MM.1S (cell line): Measurements from ENCODE around the gene P2RY4.
"Not testable (repeated sequence)": the region's sequence is repeated elsewhere in the genome, so short reads cannot be mapped to it uniquely, and the experiment has no call there.

Experiments
- DNase-seq: peaks from one replicate; pipeline ENCODE4 v3.0.0-alpha.2; 2015
- H2AFZ ChIP-seq: fragments of 300-600 bp; sonication (generic); 2 replicates; pipeline ENCODE4 v1.6.0; 2016; ENCODE audit warnings: antibody characterized with exemption, low read length
- H3F3A ChIP-seq: fragments of 300-600 bp; sonication (generic); 2 replicates; pipeline ENCODE4 v1.6.1; 2016; ENCODE audit warnings: mild to moderate bottlenecking, antibody characterized with exemption, low read length, moderate library complexity, mixed read lengths; ENCODE audit not compliant: insufficient read depth
- H3K27ac ChIP-seq: fragments of 300-600 bp; sonication (generic); 2 replicates; pipeline ENCODE4 v1.5.1; 2016; ENCODE audit warnings: mild to moderate bottlenecking, low read length
- H3K27me3 ChIP-seq: fragments of 300-600 bp; sonication (generic); replicated peaks from 2 replicates; pipeline ENCODE4 v1.6.0; 2016; ENCODE audit warnings: low read length; ENCODE audit not compliant: insufficient read depth
- H3K36me3 ChIP-seq: fragments of 300-600 bp; sonication (generic); replicated peaks from 2 replicates; pipeline ENCODE4 v1.6.1; 2016; ENCODE audit warnings: mild to moderate bottlenecking, low read length, mixed read lengths; ENCODE audit not compliant: insufficient read depth
- H3K4me1 ChIP-seq: fragments of 300-600 bp; sonication (generic); 2 replicates; pipeline ENCODE4 v1.6.1; 2016; ENCODE audit warnings: low read length, mixed read lengths
- H3K4me2 ChIP-seq: fragments of 300-600 bp; sonication (generic); 2 replicates; pipeline ENCODE4 v1.6.0; 2016; ENCODE audit warnings: low read depth, low read length
- H3K4me3 ChIP-seq: fragments of 300-600 bp; sonication (generic); 2 replicates; pipeline ENCODE4 v1.5.1; 2016; ENCODE audit warnings: low read length, mixed read lengths
- H3K79me2 ChIP-seq: fragments of 300-600 bp; sonication (generic); 2 replicates; pipeline ENCODE4 v1.6.1; 2016; ENCODE audit warnings: mixed run types, low read length, mixed read lengths
- H3K9ac ChIP-seq: fragments of 300-600 bp; sonication (generic); 2 replicates; pipeline ENCODE4 v1.6.1; 2016; ENCODE audit warnings: low read length, mixed read lengths
- H3K9me2 ChIP-seq: fragments of 300-600 bp; sonication (generic); replicated peaks from 2 replicates; pipeline ENCODE4 v1.6.1; 2016; ENCODE audit warnings: mild to moderate bottlenecking, low read length, mixed read lengths; ENCODE audit not compliant: insufficient read depth
- H3K9me3 ChIP-seq: fragments of 300-600 bp; sonication (generic); replicated peaks from 2 replicates; pipeline ENCODE4 v1.6.1; 2016; ENCODE audit warnings: mild to moderate bottlenecking, low read length, mixed read lengths; ENCODE audit not compliant: insufficient read depth
- H4K20me1 ChIP-seq: fragments of 300-600 bp; sonication (generic); 2 replicates; pipeline ENCODE4 v1.6.1; 2016; ENCODE audit warnings: mild to moderate bottlenecking, low read length, moderate library complexity, mixed read lengths; ENCODE audit not compliant: insufficient read depth
- CTCF ChIP-seq: fragments of 300-600 bp; sonication (generic); IDR thresholded peaks from 2 replicates; pipeline ENCODE4 v1.5.1; 2016; ENCODE audit warnings: antibody characterized with exemption, low read length, mixed read lengths
- EZH2 ChIP-seq: fragments of 300-600 bp; sonication (generic); optimal IDR thresholded peaks from 2 replicates; pipeline ENCODE3; 2017; ENCODE audit warnings: low read depth, mild to moderate bottlenecking, antibody characterized with exemption, low read length, mixed read lengths
- EZH2phosphoT487 ChIP-seq: fragments of 300-600 bp; sonication (generic); IDR thresholded peaks from 2 replicates; pipeline ENCODE4 v1.6.1; 2018; ENCODE audit warnings: antibody characterized with exemption, low read length

P2RY4 gene

GRCh38 chrX:70244881-70245280, 15.1 kb downstream of the P2RY4 start:
- Histone ChIP-seq H3K27me3 (no peaks in the 10 kb centered on the region), H3K4me3 (no peak overlapping the region), H3K36me3 (no peaks in the 10 kb centered on the region), H3K9me3 (no peaks in the 10 kb centered on the region), H3K27ac (no peak overlapping the region), H2AFZ (no peak overlapping the region), H4K20me1 (no peaks in the 10 kb centered on the region), H3K9ac (no peak overlapping the region), H3K4me2 (no peak overlapping the region), H3K79me2 (no peaks in the 10 kb centered on the region), H3K4me1 (no peaks in the 10 kb centered on the region), H3K9me2 (no peaks in the 10 kb centered on the region), H3F3A (no peaks in the 10 kb centered on the region)
- no peak for TF ChIP-seq EZH2
- TF ChIP-seq CTCF: no peak
- no peak for TF ChIP-seq EZH2phosphoT487
- DNase-seq: no peak

GRCh38 chrX:70243601-70244000, 16.4 kb downstream of the P2RY4 start:
- not testable (repeated sequence) for H3K9me2 ChIP-seq, H3K9me3 ChIP-seq, H3K4me2 ChIP-seq, H2AFZ ChIP-seq, DNase-seq, H3K79me2 ChIP-seq, H3F3A ChIP-seq, H3K4me3 ChIP-seq, H3K4me1 ChIP-seq, H3K27ac ChIP-seq, H4K20me1 ChIP-seq, H3K36me3 ChIP-seq, H3K9ac ChIP-seq, H3K27me3 ChIP-seq

- no peaks in the 10 kb centered on the region for H3K4me1 ChIP-seq
- DNase-seq: no peak
- no peak overlapping the region for H3K9ac ChIP-seq
- no peaks in the 10 kb centered on the region for H3K27me3 ChIP-seq
- no peak for TF ChIP-seq EZH2
- no peak for TF ChIP-seq CTCF
- no peak for TF ChIP-seq EZH2phosphoT487
- no peak overlapping the region for H3K4me2 ChIP-seq
- no peak overlapping the region for H2AFZ ChIP-seq
- no peak overlapping the region for H3K27ac ChIP-seq
- no peaks in the 10 kb centered on the region for H4K20me1 ChIP-seq
- no peaks in the 10 kb centered on the region for H3F3A ChIP-seq
- no peak overlapping the region for H3K4me3 ChIP-seq
- H3K9me3 ChIP-seq: no peaks in the 10 kb centered on the region
- H3K36me3 ChIP-seq: no peaks in the 10 kb centered on the region
- H3K9me2 ChIP-seq: no peaks in the 10 kb centered on the region
- H3K79me2 ChIP-seq: no peaks in the 10 kb centered on the region
Observed at GRCh38 chrX:70241501-70241900, 18.5 kb downstream of the P2RY4 start.

- no peaks in the 10 kb centered on the region for H3K9me2 ChIP-seq
- no peaks in the 10 kb centered on the region for H3K79me2 ChIP-seq
- no peaks in the 10 kb centered on the region for H3F3A ChIP-seq
- H3K27ac ChIP-seq: no peak overlapping the region
- DNase-seq: no peak
- H3K9me3 ChIP-seq: no peaks in the 10 kb centered on the region
- H3K4me1 ChIP-seq: no peaks in the 10 kb centered on the region
- H2AFZ ChIP-seq: no peak overlapping the region
- no peaks in the 10 kb centered on the region for H4K20me1 ChIP-seq
- no peak for TF ChIP-seq CTCF
- no peak overlapping the region for H3K9ac ChIP-seq
- H3K4me3 ChIP-seq: no peak overlapping the region
- H3K36me3 ChIP-seq: no peaks in the 10 kb centered on the region
- H3K4me2 ChIP-seq: no peak overlapping the region
- H3K27me3 ChIP-seq: no peaks in the 10 kb centered on the region
Observed at GRCh38 chrX:70240751-70241150, 19.3 kb downstream of the P2RY4 start.
